Stimulated activated CD4-positive, alpha-beta T cell treated with anti-CD3 and anti-CD28 coated beads, TNF-alpha, amount 100 ng/mL, for 48 hours (primary cell): ENCODE results near the gene SCFD2.
"Not testable (repeated sequence)": the region's sequence is repeated elsewhere in the genome, so short reads cannot be mapped to it uniquely, and the experiment has no call there.

Experiments used
- DNase-seq, 3 donors: peaks; one replicate each; pipeline ENCODE4 v3.0.0-alpha.2; 2020; ENCODE audit warnings: low read depth in 3 of 3

Gene SCFD2

GRCh38 chr4:53189011-53189410 lies 176.8 kb downstream of the SCFD2 start:
- DNase-seq = no peak

DNA sequence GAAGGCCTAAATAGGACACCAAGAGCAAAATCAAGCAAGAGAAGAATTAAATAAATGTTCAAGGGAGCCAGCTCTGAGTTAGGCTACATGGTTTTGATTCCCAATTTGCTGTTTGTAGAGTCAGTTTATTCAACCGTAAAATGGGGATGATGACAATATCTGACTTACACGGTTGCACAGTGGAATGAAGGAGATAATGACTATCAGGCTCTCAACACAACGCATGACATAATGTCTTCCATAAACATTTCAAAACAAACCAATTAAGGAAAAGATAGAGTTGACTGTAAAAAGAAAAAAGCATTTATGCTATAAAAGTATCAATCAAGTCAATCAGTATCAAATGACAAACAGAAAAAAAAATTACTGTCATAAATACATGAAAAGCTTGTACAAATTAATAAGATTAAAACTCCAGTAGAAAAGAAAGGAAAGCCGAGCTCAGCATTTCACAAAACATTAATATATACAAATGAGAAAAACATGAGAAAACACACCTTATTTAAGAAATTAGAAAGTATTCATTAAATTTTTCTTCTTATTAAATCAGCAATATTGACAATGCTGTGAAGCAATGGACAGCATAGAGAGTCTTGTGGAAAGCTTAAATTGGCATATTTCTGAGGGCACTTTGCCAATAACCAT lies 179.0 kb downstream of the SCFD2 start:
- DNase-seq = no peak

DNA sequence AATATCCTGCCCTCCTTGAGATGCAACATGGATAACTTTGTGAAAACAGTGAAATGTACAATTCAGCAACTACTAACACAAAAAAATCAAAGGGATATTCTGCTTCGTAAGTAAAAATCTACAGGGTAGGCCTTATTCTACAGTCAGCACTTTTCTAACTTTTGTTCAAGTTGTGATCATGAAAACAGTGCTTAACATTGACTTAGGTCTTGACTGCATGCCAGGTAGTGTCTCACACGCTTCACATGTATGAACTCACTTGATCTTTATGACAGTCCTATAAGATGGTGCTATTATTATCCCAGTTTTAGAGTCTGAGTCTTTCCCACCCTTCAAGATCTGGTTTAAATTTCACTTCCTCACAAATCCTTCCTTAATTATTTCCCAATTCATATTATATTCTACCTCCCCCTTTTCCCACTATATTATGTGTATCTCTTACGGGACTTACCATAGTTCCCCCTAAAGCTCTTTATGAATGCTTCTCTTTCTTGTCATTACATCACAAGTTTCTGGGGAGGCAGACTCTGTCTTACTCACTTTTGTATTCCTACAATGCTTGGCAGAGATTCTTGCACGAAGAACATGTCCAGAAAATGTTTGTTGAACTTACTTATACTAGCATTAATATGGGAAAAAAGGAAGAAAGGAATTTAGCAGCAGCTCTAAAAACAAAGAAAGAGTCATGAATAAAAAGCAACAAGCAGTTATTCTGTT lies 179.8 kb downstream of the SCFD2 start:
- DNase-seq = no peak

DNA sequence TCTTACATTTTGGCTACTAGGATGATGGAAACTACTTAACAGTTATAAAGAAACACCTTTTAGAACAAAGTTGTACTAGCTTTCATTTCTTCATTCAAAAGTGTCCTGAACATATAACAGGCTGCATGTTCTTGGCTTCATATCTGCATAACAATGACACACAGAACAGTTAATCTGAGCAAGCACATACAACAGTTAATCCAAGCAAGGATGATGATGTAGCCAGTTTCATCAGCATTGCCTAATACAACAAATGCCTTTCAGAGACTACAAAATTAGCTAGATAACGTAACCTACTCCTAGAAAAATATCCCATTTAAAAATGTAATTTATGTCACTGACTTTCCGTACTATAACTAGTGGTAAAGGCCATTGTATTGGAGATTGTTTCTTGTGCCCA lies 182.1 kb downstream of the SCFD2 start:
- DNase-seq = no peak

- DNase-seq = not testable (repeated sequence)
Measured at GRCh38 chr4:53177751-53178150, 188.1 kb downstream of the SCFD2 start.

- no peak for DNase-seq
Measured at GRCh38 chr4:53175640-53176039, 190.2 kb downstream of the SCFD2 start.

GRCh38 chr4:53174823-53175222 lies 191.0 kb downstream of the SCFD2 start:
- no peak for DNase-seq

DNA sequence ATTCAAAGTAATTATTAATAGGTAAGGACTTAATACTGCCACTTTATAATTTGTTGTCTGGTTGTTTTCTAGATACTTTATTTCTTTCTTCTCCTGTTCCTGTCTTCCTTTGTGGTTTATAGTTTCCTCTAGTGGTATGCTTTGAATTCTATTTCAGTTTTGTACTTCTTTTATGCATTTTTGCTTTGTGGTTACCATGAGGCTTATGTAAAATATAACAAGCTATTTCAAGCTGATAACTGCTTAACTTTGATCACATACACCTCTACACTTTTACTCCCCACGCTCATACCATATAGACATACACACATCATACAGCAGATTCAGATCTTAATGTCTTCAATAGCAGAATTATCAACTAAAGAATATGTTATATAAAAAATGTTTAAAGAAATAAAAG lies 192.3 kb downstream of the SCFD2 start:
- no peak for DNase-seq

DNA sequence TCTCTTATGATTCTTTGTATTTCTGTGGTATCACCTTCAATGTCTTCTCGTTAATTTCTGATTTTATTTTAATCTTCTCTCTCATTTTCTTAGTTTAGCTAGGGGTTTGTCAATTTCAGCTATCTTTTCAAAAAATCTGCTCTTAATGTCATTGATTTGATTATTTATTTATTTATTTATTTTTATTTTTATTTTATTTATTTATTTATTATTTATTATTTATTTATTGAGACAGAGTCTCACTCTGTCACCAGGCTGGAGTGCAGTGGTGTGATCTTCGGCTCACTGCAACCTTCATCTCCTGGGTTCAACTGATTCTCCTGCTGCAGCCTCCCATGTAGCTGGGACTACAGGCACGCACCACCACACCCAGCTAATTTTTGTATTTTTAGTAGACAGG lies 194.1 kb downstream of the SCFD2 start:
- no peak for DNase-seq

- no peak for DNase-seq
Measured at GRCh38 chr4:53169695-53170617, 195.9 kb downstream of the SCFD2 start.

DNA sequence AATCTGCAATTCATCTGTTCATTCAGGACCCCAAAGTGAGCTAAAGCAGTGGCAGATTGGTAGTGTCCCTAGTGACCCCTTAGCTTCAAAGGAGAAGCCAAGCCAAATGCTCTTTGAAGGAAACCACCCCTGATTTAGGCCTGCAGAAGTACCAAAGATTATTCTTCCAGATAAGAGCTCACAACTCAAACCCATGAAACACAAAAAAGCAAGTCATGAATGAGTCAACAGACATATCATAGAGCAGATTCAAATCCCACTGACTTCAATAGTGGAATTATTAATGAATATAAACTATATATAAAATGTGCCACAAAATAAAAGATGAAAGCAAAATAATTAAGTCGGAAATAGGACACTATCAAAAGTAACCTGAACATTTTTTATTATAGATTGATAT lies 197.6 kb downstream of the SCFD2 start:
- no peak for DNase-seq

GRCh38 chr4:53162969-53163368 lies 202.9 kb downstream of the SCFD2 start:
- DNase-seq = no peak

DNA sequence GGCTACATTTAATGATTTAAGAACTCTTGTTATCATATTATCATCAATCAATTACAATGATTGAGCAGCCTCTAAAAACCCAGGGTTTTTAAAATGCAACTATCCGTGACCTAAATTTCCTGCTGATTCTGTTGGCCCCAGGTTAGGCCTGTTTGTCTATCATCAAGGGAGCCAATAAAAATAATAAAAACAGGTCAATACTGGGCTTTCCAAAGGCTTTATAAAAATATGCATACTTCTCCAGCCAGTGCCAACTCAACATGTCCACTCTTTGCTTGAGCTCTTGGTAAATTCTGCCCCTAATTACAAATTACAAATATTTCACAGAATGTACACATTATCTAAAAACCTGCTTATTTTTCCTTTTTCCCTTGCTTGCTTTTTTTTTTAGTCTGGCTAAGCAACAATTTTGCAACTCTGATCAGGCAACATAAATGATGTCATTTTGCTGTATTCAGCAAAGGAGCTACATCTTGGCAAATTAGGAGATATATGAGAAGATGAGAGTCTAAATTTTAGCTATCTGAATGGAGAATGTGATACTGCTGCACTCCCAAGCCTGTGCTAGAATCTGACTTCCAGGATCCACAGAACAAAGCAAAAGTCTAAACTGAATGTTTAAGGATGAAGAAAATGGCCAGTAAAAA lies 204.0 kb downstream of the SCFD2 start:
- no peak for DNase-seq

GRCh38 chr4:53161051-53161786 lies 204.6 kb downstream of the SCFD2 start:
- DNase-seq = no peak

GRCh38 chr4:53156896-53157295 lies 209.0 kb downstream of the SCFD2 start:
- no peak for DNase-seq

DNA sequence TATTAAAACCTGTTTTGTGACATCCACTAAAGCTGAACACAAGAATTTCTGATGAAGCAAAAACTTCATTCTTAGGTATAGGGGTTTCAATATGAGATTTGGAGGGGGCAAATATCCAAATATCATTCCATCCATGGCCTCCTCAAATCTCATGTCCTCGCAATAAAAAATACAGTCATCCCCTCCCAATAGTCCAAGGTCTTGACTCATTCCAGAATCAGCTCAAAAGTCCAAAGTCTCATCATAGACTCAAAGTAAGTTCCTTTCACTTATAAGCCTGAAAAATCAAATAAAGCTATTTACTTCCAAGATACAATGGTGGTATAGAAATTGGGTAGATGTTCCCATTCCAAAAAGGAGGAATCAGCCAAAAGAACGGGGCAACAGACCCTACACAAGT lies 213.4 kb downstream of the SCFD2 start:
- DNase-seq = no peak

- DNase-seq = no peak
Measured at GRCh38 chr4:53151489-53151788, 214.4 kb downstream of the SCFD2 start.

GRCh38 chr4:53150631-53151488 lies 215.0 kb downstream of the SCFD2 start:
- no peak for DNase-seq

GRCh38 chr4:53147711-53148110 lies 218.2 kb downstream of the SCFD2 start:
- no peak for DNase-seq

GRCh38 chr4:53147197-53147596 lies 218.7 kb downstream of the SCFD2 start:
- no peak for DNase-seq

GRCh38 chr4:53141308-53141707 lies 224.6 kb downstream of the SCFD2 start:
- DNase-seq = no peak
